IMR-90 (cell line): ENCODE measurements around the gene PDE6A. TPM values are rescaled to one million over a fixed set of nuclear protein-coding genes. Genes with fewer than 3 reads are reported as not detected.

Experiments used
- ATAC-seq: fragments of 200-7000 bp; cut with Tn5 transposase; 2 replicates; pipeline ENCODE4 v1.9.1; 2020; ENCODE audit warnings: low read depth, mild to moderate bottlenecking, moderate library complexity
- BruUV-seq: library from RNA; stranded (reverse); fragments of 400-500 nt; replicated peaks from 2 replicates; lab custom pipeline; 2021; lab: Mats Ljungman, UMichigan
- CTCF ChIA-PET: fragments of 300-600 bp; formaldehyde crosslinking; extraction: SDS; loops from one replicate; lab custom pipeline; 2021; ENCODE audit warnings: antibody characterized with exemption; lab: Yijun Ruan, JAX
- POLR2A ChIA-PET: fragments of 300-600 bp; sonication (Branson Sonifier 250); formaldehyde crosslinking; loops from one replicate; lab custom pipeline; 2022; ENCODE audit warnings: antibody characterized with exemption; ENCODE audit not compliant: unreplicated experiment; lab: Charles Lee
- DNase-seq: peaks from one replicate; pipeline ENCODE4 v3.0.0; 2013
- H2AFZ ChIP-seq: replicated peaks from 2 replicates; pipeline ENCODE3; 2013; ENCODE audit warnings: low read length, mild to moderate bottlenecking; ENCODE audit not compliant: poor library complexity
- H2AK5ac ChIP-seq: 2 replicates; pipeline ENCODE4 v1.6.1; 2013; ENCODE audit warnings: low read depth, low read length, inconsistent platforms
- H2AK9ac ChIP-seq: replicated peaks from 2 replicates; pipeline ENCODE3; 2013; ENCODE audit warnings: mild to moderate bottlenecking, low read depth, low read length, moderate library complexity; ENCODE audit not compliant: poor library complexity
- H2BK120ac ChIP-seq: 2 replicates; pipeline ENCODE4 v1.6.1; 2013; ENCODE audit warnings: low read depth, low read length, inconsistent platforms
- H2BK15ac ChIP-seq: 3 replicates; pipeline ENCODE4 v1.6.1; 2013; ENCODE audit warnings: low read depth, low read length, inconsistent platforms
- H2BK20ac ChIP-seq: 2 replicates; pipeline ENCODE4 v1.6.1; 2013; ENCODE audit warnings: low read depth, mild to moderate bottlenecking, inconsistent platforms, low read length, moderate library complexity
- H2BK5ac ChIP-seq: 2 replicates; pipeline ENCODE4 v1.6.1; 2013; ENCODE audit warnings: mild to moderate bottlenecking, low read depth, low read length, inconsistent platforms; ENCODE audit not compliant: poor library complexity, severe bottlenecking
- H3K14ac ChIP-seq: replicated peaks from 2 replicates; pipeline ENCODE4 v1.6.1; 2013; ENCODE audit warnings: low read depth, low read length, inconsistent platforms
- H3K18ac ChIP-seq: 2 replicates; pipeline ENCODE4 v1.6.1; 2013; ENCODE audit warnings: low read depth, low read length, control low read depth
- H3K23ac ChIP-seq: 2 replicates; pipeline ENCODE4 v1.6.1; 2013; ENCODE audit warnings: low read depth, low read length, inconsistent platforms
- H3K27ac ChIP-seq: 2 replicates; pipeline ENCODE4 v1.5.1; 2013; ENCODE audit warnings: mild to moderate bottlenecking, control low read depth, low read length; ENCODE audit not compliant: insufficient read depth
- H3K27me3 ChIP-seq: 2 replicates; pipeline ENCODE4 v1.6.1; 2013; ENCODE audit warnings: low read length; ENCODE audit not compliant: control insufficient read depth, insufficient read depth
- H3K36me3 ChIP-seq: 2 replicates; pipeline ENCODE4 v1.6.1; 2013; ENCODE audit warnings: low read length, mixed read lengths; ENCODE audit not compliant: control insufficient read depth, insufficient read depth
- H3K4ac ChIP-seq: 2 replicates; pipeline ENCODE4 v1.6.1; 2013; ENCODE audit warnings: low read depth, low read length, inconsistent platforms
- H3K4me1 ChIP-seq: 2 replicates; pipeline ENCODE4 v1.6.1; 2013; ENCODE audit warnings: low read length, mixed read lengths; ENCODE audit not compliant: control insufficient read depth, insufficient read depth
- H3K4me2 ChIP-seq: 2 replicates; pipeline ENCODE4 v1.6.1; 2013; ENCODE audit warnings: low read depth, mild to moderate bottlenecking, control low read depth, low read length, moderate library complexity
- H3K4me3 ChIP-seq: 2 replicates; pipeline ENCODE4 v1.5.1; 2013; ENCODE audit warnings: low read depth, mild to moderate bottlenecking, control low read depth, low read length, moderate library complexity; ENCODE audit not compliant: insufficient read depth
- H3K56ac ChIP-seq: 2 replicates; pipeline ENCODE4 v1.6.1; 2013; ENCODE audit warnings: low read length, inconsistent platforms; ENCODE audit not compliant: insufficient read depth; ENCODE audit errors: extremely low read depth
- H3K79me1 ChIP-seq, 2 experiments: 2 replicates each; pipeline ENCODE4 v1.6.1; 2013; ENCODE audit warnings: low read length in 2 of 2, inconsistent platforms in 1 of 2, low read depth in 1 of 2
- H3K9ac ChIP-seq: 2 replicates; pipeline ENCODE4 v1.6.1; 2013; ENCODE audit warnings: low read depth, low read length, control low read depth
- H3K9me1 ChIP-seq: 2 replicates; pipeline ENCODE4 v1.6.1; 2013; ENCODE audit warnings: low read length, inconsistent platforms; ENCODE audit not compliant: insufficient read depth
- H3K9me3 ChIP-seq: 2 replicates; pipeline ENCODE4 v1.6.1; 2013; ENCODE audit warnings: low read length; ENCODE audit not compliant: control insufficient read depth, insufficient read depth
- H4K20me1 ChIP-seq: 2 replicates; pipeline ENCODE4 v1.6.1; 2013; ENCODE audit warnings: low read length, inconsistent platforms; ENCODE audit not compliant: insufficient read depth
- H4K5ac ChIP-seq: 2 replicates; pipeline ENCODE4 v1.6.1; 2013; ENCODE audit warnings: mild to moderate bottlenecking, low read depth, low read length, control low read depth
- H4K8ac ChIP-seq, 2 experiments: 2 replicates each; pipeline ENCODE4 v1.6.1; 2013; ENCODE audit warnings: low read depth in 2 of 2, low read length in 2 of 2, control low read depth in 1 of 2, inconsistent platforms in 1 of 2
- H4K91ac ChIP-seq: 2 replicates; pipeline ENCODE4 v1.6.1; 2013; ENCODE audit warnings: low read depth, low read length, inconsistent platforms; ENCODE audit not compliant: insufficient read depth
- BHLHE40 ChIP-seq: fragments of 150-350 bp; IDR thresholded peaks from 2 replicates; pipeline ENCODE4 v1.6.1; 2016; ENCODE audit warnings: mild to moderate bottlenecking, low read depth, low read length
- CEBPB ChIP-seq: IDR thresholded peaks from 2 replicates; pipeline ENCODE4 v1.6.1; 2012; ENCODE audit warnings: low read depth, low read length, improper control_type of control experiment
- ELK1 ChIP-seq: fragments of 150-350 bp; IDR thresholded peaks from 2 replicates; pipeline ENCODE4 v1.6.1; 2016; ENCODE audit warnings: low read depth, mild to moderate bottlenecking, low read length, moderate library complexity, borderline replicate concordance
- FOS ChIP-seq: fragments of 150-350 bp; IDR thresholded peaks from 2 replicates; pipeline ENCODE4 v1.6.1; 2016; ENCODE audit warnings: low read depth, low read length
- MAFK ChIP-seq: IDR thresholded peaks from 2 replicates; pipeline ENCODE4 v1.6.1; 2012; ENCODE audit warnings: low read depth, low read length, improper control_type of control experiment
- MAZ ChIP-seq: IDR thresholded peaks from 2 replicates; pipeline ENCODE4 v1.6.1; 2012; ENCODE audit warnings: low read depth, mild to moderate bottlenecking, low read length, improper control_type of control experiment, moderate library complexity, borderline replicate concordance
- MXI1 ChIP-seq: IDR thresholded peaks from 2 replicates; pipeline ENCODE4 v1.6.1; 2012; ENCODE audit warnings: low read depth, mild to moderate bottlenecking, low read length, moderate library complexity, borderline replicate concordance
- NFE2L2 ChIP-seq: fragments of 150-350 bp; IDR thresholded peaks from 2 replicates; pipeline ENCODE4 v1.6.1; 2016; ENCODE audit warnings: low read depth, mild to moderate bottlenecking, low read length
- RAD21 ChIP-seq: IDR thresholded peaks from 2 replicates; pipeline ENCODE4 v1.6.1; 2012; ENCODE audit warnings: low read length, improper control_type of control experiment
- RCOR1 ChIP-seq: IDR thresholded peaks from 2 replicates; pipeline ENCODE4 v1.6.1; 2012; ENCODE audit warnings: mild to moderate bottlenecking, low read length, improper control_type of control experiment; ENCODE audit not compliant: insufficient replicate concordance
- RFX5 ChIP-seq: IDR thresholded peaks from 2 replicates; pipeline ENCODE4 v1.8.0; 2012; ENCODE audit warnings: low read depth, mild to moderate bottlenecking, low read length, moderate library complexity
- SMC3 ChIP-seq: fragments of 150-350 bp; IDR thresholded peaks from 2 replicates; pipeline ENCODE4 v1.6.1; 2016; ENCODE audit warnings: low read depth, mild to moderate bottlenecking, antibody characterized with exemption, low read length, moderate library complexity
- USF2 ChIP-seq: fragments of 150-350 bp; IDR thresholded peaks from 2 replicates; pipeline ENCODE4 v1.6.1; 2017; ENCODE audit warnings: mild to moderate bottlenecking, antibody characterized with exemption, low read length, low read depth
- WGBS, 2 experiments: methylation state at CpG; one replicate each; pipeline versions ENCODE4 v1.1.5 to v1.1.7; 2013; ENCODE audit warnings: missing lambda C conversion rate in 2 of 2; ENCODE audit not compliant: insufficient read length in 1 of 2; ENCODE audit errors: extremely low coverage in 2 of 2; 5-methylcytosine and 5-hydroxymethylcytosine counted together
- dilution Hi-C: fragments of 300-500 bp; cut with HindIII; formaldehyde crosslinking; loops from one replicate; pipeline ENCODE4 v1.14.3; 2018; ENCODE audit warnings: low sequenced_read_pairs; ENCODE audit not compliant: unreplicated experiment
- in situ Hi-C: fragments of 300-500 bp; cut with MboI; formaldehyde crosslinking; loops from 3 replicates; pipeline ENCODE4 v1.14.3; 2019; ENCODE audit warnings: low sequenced_read_pairs, inconsistent platforms, mixed read lengths
- intact Hi-C: fragments of 100-400 bp; cut with micrococcal nuclease; formaldehyde crosslinking; loops from 2 replicates; pipeline ENCODE4 v1.10.0; 2022
- polyA plus RNA-seq, 3 experiments: library from polyadenylated mRNA; depleted of rRNA; stranded (reverse); fragments of >200 nt; gene quantifications; 2 replicates each; pipeline ENCODE4 v1.2.3, GENCODE V29; 2012; ENCODE audit warnings: low replicate concordance in 1 of 3
- total RNA-seq: library from RNA; depleted of rRNA; stranded (reverse); fragments of >200 nt; gene quantifications from 2 replicates; pipeline ENCODE4 v1.2.3, GENCODE V29; 2012

Gene PDE6A
- total and polyA plus RNA-seq, 2 of the 4 experiments (the other 2 are of a cell fraction) = not detected

- no peak overlapping the region for H4K8ac ChIP-seq
- H2BK20ac ChIP-seq = no peak overlapping the region
- CTCF ChIA-PET = no interaction called here
- no peaks in the 10 kb centered on the region for H4K20me1 ChIP-seq
- intact Hi-C loops = loop anchor here (1.0 kb wide), 1 partner anchor 48 kb away; no protein-coding TSS in a partner anchor
- TF ChIP-seq MXI1 (no peak), RFX5 (no peak), BHLHE40 (no peak), MAZ (no peak), SMC3 (no peak), RCOR1 (no peak), USF2 (no peak), RAD21 (no peak), MAFK (no peak), ELK1 (no peak), CEBPB (no peak), NFE2L2 (no peak), FOS (no peak)
- no TSS peak for BruUV-seq
- H3K27ac ChIP-seq = no peak overlapping the region
- no peaks in the 10 kb centered on the region for H3K9me3 ChIP-seq
- WGBS, 2 experiments = 22% methylated on average over 2 of the region's 4 CpGs; no CpG with 5 or more reads in 1 of the 2 experiments
- H3K18ac ChIP-seq = no peak overlapping the region
- dilution Hi-C loops = no loop called here
- no peaks in the 10 kb centered on the region for H3K79me1 ChIP-seq
- no peak overlapping the region for H3K9ac ChIP-seq
- H2AFZ ChIP-seq = no peak overlapping the region
- H3K27me3 ChIP-seq = peaks cover 31% of the 10 kb centered on the region
- no peak overlapping the region for H3K23ac ChIP-seq
- no peaks in the 10 kb centered on the region for H3K9me1 ChIP-seq
- no peak for DNase-seq
- H3K36me3 ChIP-seq = no peaks in the 10 kb centered on the region
- H2BK120ac ChIP-seq = no peak overlapping the region
- H3K4me1 ChIP-seq = no peaks in the 10 kb centered on the region
- no peak overlapping the region for H3K4me3 ChIP-seq
- in situ Hi-C loops = no loop called here
- no peak overlapping the region for H2AK9ac ChIP-seq
- H2BK5ac ChIP-seq = no peak overlapping the region
- H3K56ac ChIP-seq = no peak overlapping the region
- H4K91ac ChIP-seq = no peak overlapping the region
- H3K4me2 ChIP-seq = no peak overlapping the region
- H2BK15ac ChIP-seq = no peak overlapping the region
- no peak overlapping the region for H3K4ac ChIP-seq
- POLR2A ChIA-PET = no interaction called here
- H3K14ac ChIP-seq = no peak overlapping the region
- H4K5ac ChIP-seq = no peak overlapping the region
- H2AK5ac ChIP-seq = no peak overlapping the region
- ATAC-seq = no peak
Observed at GRCh38 chr5:149902177-149902576, 42.4 kb downstream of the PDE6A start.
